SU-DHL-6 (cell line): ENCODE measurements around the gene ROMO1.

Source experiments
- H2AFZ ChIP-seq: fragments of 200-600 bp; sonication (generic); 2 replicates; pipeline ENCODE4 v1.6.1; 2014; ENCODE audit warnings: low read depth, mild to moderate bottlenecking, moderate library complexity, mixed read lengths, antibody characterized with exemption, low read length; ENCODE audit not compliant: severe bottlenecking
- H3F3A ChIP-seq: fragments of 200-600 bp; shearing (Covaris generic); 2 replicates; pipeline ENCODE4 v1.6.0; 2016; ENCODE audit warnings: antibody characterized with exemption, mild to moderate bottlenecking; ENCODE audit not compliant: insufficient read depth
- H3K27ac ChIP-seq: fragments of 200-600 bp; sonication (generic); 2 replicates; pipeline ENCODE4 v1.5.1; 2016; ENCODE audit warnings: low read depth, mild to moderate bottlenecking, low read length, moderate library complexity, mixed read lengths
- H3K27me3 ChIP-seq: fragments of 200-600 bp; sonication (generic), shearing (Covaris generic); 2 replicates; pipeline ENCODE4 v1.6.0; 2014; ENCODE audit warnings: mild to moderate bottlenecking, low read length
- H3K36me3 ChIP-seq: fragments of 200-600 bp; sonication (generic); 2 replicates; pipeline ENCODE4 v1.6.1; 2014; ENCODE audit warnings: mild to moderate bottlenecking, low read length, mixed read lengths
- H3K4me2 ChIP-seq: fragments of 300-600, 200-600 bp; shearing (Covaris generic), sonication (generic); 2 replicates; pipeline ENCODE4 v1.6.0; 2014; ENCODE audit warnings: low read length, low read depth, mild to moderate bottlenecking; ENCODE audit not compliant: poor library complexity, severe bottlenecking
- H3K4me3 ChIP-seq: fragments of 200-600 bp; sonication (generic); 2 replicates; pipeline ENCODE4 v1.5.1; 2014; ENCODE audit warnings: antibody characterized with exemption, low read length, mild to moderate bottlenecking, mixed read lengths; ENCODE audit not compliant: insufficient read depth, poor library complexity, severe bottlenecking
- H3K79me2 ChIP-seq: fragments of 200-600 bp; sonication (generic); 2 replicates; pipeline ENCODE4 v1.6.1; 2014; ENCODE audit warnings: mild to moderate bottlenecking, low read length, moderate library complexity; ENCODE audit not compliant: insufficient read depth
- H3K9ac ChIP-seq: fragments of 200-600 bp; sonication (generic); 2 replicates; pipeline ENCODE4 v1.7.0; 2014; ENCODE audit warnings: mild to moderate bottlenecking, low read length
- H3K9me2 ChIP-seq: fragments of 200-600 bp; sonication (generic); replicated peaks from 2 replicates; pipeline ENCODE4 v1.6.1; 2014; ENCODE audit warnings: low read length; ENCODE audit not compliant: insufficient read depth
- H3K9me3 ChIP-seq: fragments of 200-600 bp; sonication (generic); 2 replicates; pipeline ENCODE4 v1.6.1; 2014; ENCODE audit warnings: low read length, mixed read lengths; ENCODE audit not compliant: insufficient read depth
- H4K20me1 ChIP-seq: fragments of 200-600 bp; sonication (generic); 2 replicates; pipeline ENCODE4 v1.6.1; 2014; ENCODE audit warnings: low read depth, mild to moderate bottlenecking, antibody characterized with exemption, low read length, moderate library complexity, mixed read lengths
- CTCF ChIP-seq: fragments of 200-600 bp; sonication (generic); IDR thresholded peaks from one replicate; pipeline ENCODE4 v1.5.1; 2017; ENCODE audit warnings: antibody characterized with exemption, mild to moderate bottlenecking, low read length, moderate library complexity; ENCODE audit not compliant: insufficient read depth, poor library complexity, severe bottlenecking
- EZH2phosphoT487 ChIP-seq: fragments of 200-600 bp; sonication (generic), shearing (Covaris generic); conservative IDR thresholded peaks from 2 replicates; pipeline ENCODE4 v1.6.1; 2018; ENCODE audit warnings: mild to moderate bottlenecking, antibody characterized with exemption, low read length, moderate library complexity, mixed read lengths

ROMO1 gene

DNA sequence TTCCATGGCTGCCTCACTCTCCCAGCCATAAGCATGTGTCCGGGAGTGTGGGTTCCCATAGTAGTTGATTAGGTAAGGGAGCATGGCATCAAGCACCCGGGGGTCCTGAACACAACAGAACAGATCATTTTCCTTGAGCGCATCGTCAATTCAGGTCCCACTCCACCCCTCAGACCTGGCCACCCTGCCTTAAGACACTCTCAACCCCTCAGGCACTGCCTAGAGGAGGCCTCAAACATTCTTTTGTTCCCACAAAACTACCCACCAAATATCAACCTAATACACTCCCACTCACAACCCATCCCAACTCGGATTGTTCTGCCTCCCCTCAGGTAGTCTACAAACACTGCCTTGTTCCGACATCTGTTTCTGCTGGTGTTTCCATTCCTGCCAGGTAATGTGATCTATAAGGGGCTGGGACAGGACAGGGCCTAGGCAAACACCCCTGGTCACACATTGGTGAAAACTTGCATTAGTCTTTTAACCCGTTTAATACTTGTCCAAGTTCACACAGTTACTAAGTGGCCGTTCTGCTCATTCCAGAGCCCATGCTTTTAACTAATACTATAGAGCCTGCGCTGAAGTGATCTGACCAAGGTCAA lies 1.4 kb upstream of the ROMO1 start:
- Histone ChIP-seq H3K36me3 (0 out of 2 replicates have a peak, but pooled peaks cover 2% of the 10 kb centered on the region), H3K4me2 (peak overlapping the region; percentile 67), H3K4me3 (peak overlapping the region; percentile 92), H3F3A (peaks cover 45% of the 10 kb centered on the region), H2AFZ (peak overlapping the region; percentile 93), H3K27ac (no peak overlapping the region), H3K27me3 (no peaks in the 10 kb centered on the region), H3K79me2 (peaks cover 26% of the 10 kb centered on the region; the same call in 1 of the 2 replicates), H3K9me2 (no peaks in the 10 kb centered on the region), H3K9ac (peak overlapping the region; percentile 93), H3K9me3 (no peaks in the 10 kb centered on the region), H4K20me1 (no peaks in the 10 kb centered on the region)
- no peak for TF ChIP-seq EZH2phosphoT487
- TF ChIP-seq CTCF: no peak

DNA sequence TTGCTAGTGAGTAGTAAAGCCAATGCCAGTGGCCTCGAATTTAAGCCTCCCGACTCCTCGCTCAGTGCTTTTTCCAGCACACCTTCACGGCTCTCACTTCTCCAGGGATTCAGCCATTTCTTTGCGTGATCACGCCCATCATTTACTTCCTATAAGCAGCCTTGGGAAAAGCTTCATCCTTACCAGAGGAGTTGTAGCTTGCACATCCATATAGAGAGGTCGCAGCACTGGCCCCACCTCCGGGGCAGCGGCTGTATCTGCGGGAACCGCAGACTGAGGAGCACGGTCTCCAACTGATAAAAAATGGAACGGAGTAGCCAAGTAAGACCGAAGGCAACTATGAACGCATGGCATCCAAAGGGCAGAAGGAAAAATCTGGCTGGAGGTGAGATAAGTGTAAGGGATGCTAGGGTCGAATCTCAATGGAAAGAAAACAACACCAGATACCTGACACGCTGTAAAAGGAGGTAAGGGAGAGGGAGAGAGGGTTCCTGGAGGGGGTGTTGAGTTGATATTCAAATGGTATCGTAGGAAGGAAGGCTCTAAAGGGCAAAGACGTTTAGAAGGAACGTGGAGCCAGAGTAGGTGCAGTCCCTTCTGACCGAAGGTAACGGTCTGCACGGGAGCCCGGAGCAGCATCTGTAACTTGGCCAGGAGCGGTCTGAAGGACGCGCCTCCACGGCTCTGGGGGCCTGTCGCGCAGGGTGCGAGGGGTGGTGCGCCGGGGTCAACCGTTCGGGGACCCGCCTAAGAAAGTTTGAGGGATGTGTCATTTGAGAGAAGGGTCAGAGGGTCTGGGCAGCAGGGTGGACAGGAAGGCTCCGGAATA lies 693 bp upstream of the ROMO1 start:
- H3K36me3 ChIP-seq: peaks cover 8% of the 10 kb centered on the region; the same call in 1 of the 2 replicates
- H3K27ac ChIP-seq: peak overlapping the region; percentile 70
- H3K79me2 ChIP-seq: peaks cover 26% of the 10 kb centered on the region; the same call in 1 of the 2 replicates

DNA sequence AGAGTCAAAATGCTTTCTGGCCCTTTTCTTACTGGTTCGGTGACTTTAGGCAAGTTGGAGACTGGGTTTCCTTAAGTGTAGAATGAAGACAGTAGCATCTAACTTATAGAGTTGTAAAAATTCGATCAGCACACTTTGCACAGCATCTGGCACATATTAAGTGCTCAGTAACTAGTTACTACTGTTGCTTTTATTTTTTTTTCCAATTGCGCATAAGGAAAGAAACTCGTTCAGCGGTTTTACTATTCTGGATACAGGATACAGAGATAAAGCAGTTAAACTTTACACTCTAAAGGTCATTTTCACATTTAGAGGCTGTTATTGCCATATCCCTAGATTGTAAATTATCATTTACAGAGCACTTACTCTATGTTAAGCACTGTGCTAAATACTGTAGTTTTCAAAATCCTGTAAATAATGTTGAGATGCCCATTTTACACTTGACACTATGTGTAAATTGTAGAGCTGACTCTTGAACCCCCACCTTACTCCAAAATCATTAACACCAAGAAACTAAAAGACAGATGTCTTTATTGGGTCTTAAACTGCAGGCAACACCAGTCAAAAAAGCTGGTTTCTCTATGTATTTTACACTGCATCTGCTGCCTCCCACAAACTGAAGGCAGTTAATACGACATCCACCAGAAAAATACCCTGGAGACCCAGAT lies 886 bp downstream of the ROMO1 start:
- peaks cover 23% of the 10 kb centered on the region for H3K36me3 ChIP-seq
- no peak for TF ChIP-seq CTCF
- no peak for TF ChIP-seq EZH2phosphoT487
- H3K4me2 ChIP-seq: peak overlapping the region; percentile 67
- H3K79me2 ChIP-seq: peaks cover 26% of the 10 kb centered on the region; the same call in 1 of the 2 replicates
- peak overlapping the region; percentile 93 for H2AFZ ChIP-seq
- H3F3A ChIP-seq: peaks cover 68% of the 10 kb centered on the region
- peaks cover 8% of the 10 kb centered on the region for H4K20me1 ChIP-seq
- no peaks in the 10 kb centered on the region for H3K9me3 ChIP-seq
- peak overlapping the region; percentile 70 for H3K27ac ChIP-seq
- H3K4me3 ChIP-seq: peak overlapping the region; percentile 92
- H3K27me3 ChIP-seq: no peaks in the 10 kb centered on the region
- H3K9ac ChIP-seq: peak overlapping the region; percentile 93
- no peaks in the 10 kb centered on the region for H3K9me2 ChIP-seq

More for the DNA sequence above, 693 bp upstream of the ROMO1 start:
- no peak for TF ChIP-seq EZH2phosphoT487
- no peak for TF ChIP-seq CTCF
- Histone ChIP-seq H3K4me2 (peak overlapping the region; percentile 67), H3F3A (peaks cover 52% of the 10 kb centered on the region), H4K20me1 (no peaks in the 10 kb centered on the region; the same call in 1 of the 2 replicates), H3K9me2 (no peaks in the 10 kb centered on the region), H3K27me3 (no peaks in the 10 kb centered on the region), H3K4me3 (peak overlapping the region; percentile 92), H3K9me3 (no peaks in the 10 kb centered on the region), H2AFZ (peak overlapping the region; percentile 93), H3K9ac (peak overlapping the region; percentile 93)
